DMS153 treated with DMSO at 0.1 percent for 48 hours (cell line): Measurements from ENCODE around the gene STX1B.
"Not testable (repeated sequence)": the region's sequence is repeated elsewhere in the genome, so short reads cannot be mapped to it uniquely, and the experiment has no call there.

ENCODE experiments used
- DNase-seq: peaks from one replicate; lab custom pipeline; 2025; ENCODE audit not compliant: unreplicated experiment; lab: John Stamatoyannopoulos, UW

The STX1B gene

GRCh38 chr16:30953511-30954124 lies 56.8 kb downstream of the STX1B start:
- peak; percentile 4 for DNase-seq

- DNase-seq, result no peak
Observed at GRCh38 chr16:30953111-30953510, 57.3 kb downstream of the STX1B start.

GRCh38 chr16:30951750-30952149 lies 58.7 kb downstream of the STX1B start:
- DNase-seq, result no peak

GRCh38 chr16:30951193-30951592 lies 59.2 kb downstream of the STX1B start:
- no peak for DNase-seq

GRCh38 chr16:30950516-30951065 lies 59.8 kb downstream of the STX1B start:
- no peak for DNase-seq

- peak; percentile 53 for DNase-seq
Observed at GRCh38 chr16:30949650-30950515, 60.6 kb downstream of the STX1B start.

GRCh38 chr16:30948667-30949649 lies 61.5 kb downstream of the STX1B start, which contains the start of gene ORAI3:
Gene ORAI3 (plus strand): TSS chr16:30949068. CDS start chr16:30949290, 222 bp downstream.
- no peak for DNase-seq

- DNase-seq, result no peak
Observed at GRCh38 chr16:30947859-30948666, 62.4 kb downstream of the STX1B start.

- no peak for DNase-seq
Observed at GRCh38 chr16:30947541-30947858, 62.9 kb downstream of the STX1B start.

- no peak for DNase-seq
Observed at GRCh38 chr16:30946671-30947540, 63.5 kb downstream of the STX1B start.

- DNase-seq, result no peak
Observed at GRCh38 chr16:30944352-30944751, 66.1 kb downstream of the STX1B start.

GRCh38 chr16:30942426-30942806 lies 68.0 kb downstream of the STX1B start:
- DNase-seq, result no peak

GRCh38 chr16:30941600-30942425 lies 68.6 kb downstream of the STX1B start:
- DNase-seq, result peak; percentile 42

GRCh38 chr16:30939571-30939970 lies 70.9 kb downstream of the STX1B start:
- DNase-seq, result not testable (repeated sequence)
